Stimulated activated CD8-positive, alpha-beta memory T cell treated with anti-CD3 and anti-CD28 coated beads, Interleukin-12 subunit alpha, Interleukin-12 subunit beta, amount 100 ng/mL, for 24 hours (primary cell): ENCODE results near the gene EIPR1.
"Not testable (repeated sequence)": the region's sequence is repeated elsewhere in the genome, so short reads cannot be mapped to it uniquely, and the experiment has no call there.

Experiments
- DNase-seq: peaks from one replicate; pipeline ENCODE4 v3.0.0-alpha.2; 2020; ENCODE audit errors: extremely low read depth

Gene EIPR1

GRCh38 chr2:3287896-3288295, 89.7 kb downstream of the EIPR1 start:
- no peak for DNase-seq

DNA sequence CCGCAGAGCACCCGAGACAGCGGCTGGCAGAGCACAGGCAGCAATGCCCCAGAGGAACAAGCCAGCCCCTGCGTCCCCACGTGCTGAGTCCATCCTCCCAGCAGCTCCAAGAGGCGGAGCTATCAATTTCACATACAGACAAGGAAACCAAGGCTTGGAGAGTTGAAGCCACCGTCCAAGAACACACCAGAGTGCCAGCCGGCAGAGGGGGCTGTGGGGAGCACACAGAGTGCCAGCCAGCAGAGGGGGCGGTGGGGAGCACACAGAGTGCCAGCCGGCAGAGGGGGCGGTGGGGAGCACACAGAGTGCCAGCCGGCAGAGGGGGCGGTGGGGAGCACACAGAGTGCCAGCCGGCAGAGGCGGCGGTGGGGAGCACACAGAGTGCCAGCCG, 91.0 kb downstream of the EIPR1 start:
- not testable (repeated sequence) for DNase-seq

DNA sequence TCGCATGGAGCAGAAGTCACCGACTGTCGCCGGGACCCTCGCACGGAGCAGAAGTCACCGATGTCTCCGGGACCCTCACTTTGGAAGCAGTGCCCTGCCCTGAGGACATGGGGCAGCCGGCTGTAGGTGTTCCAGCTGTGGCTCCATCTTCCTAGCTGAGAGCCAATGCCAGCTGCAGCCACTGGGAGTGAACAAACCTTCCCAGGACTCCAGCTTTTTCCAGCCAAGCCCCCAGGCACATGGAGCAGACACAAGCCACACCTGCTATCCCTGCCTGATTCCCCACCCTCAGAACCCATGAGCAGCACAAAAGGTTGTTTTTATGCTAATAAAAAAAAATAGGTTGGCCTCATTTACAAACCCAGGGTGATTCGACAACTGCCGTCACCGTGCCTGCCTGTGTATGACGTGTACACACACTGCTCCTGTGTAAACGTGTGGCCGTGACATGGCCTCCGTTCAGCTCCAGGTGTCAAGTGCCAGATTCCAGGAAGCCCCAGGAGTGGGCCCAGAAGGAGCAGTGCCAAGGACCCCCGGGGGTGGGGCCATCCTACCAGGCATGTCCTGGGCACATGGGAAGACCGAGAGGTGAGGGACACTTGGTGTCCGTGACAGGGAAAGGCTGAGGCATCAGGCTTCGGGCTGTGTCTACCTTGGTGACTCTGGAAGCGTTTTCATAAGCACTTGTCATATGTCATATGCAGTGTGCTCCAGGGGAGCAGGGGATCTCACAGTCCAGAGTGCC, 91.5 kb downstream of the EIPR1 start:
- DNase-seq = no peak

- DNase-seq = no peak
Measured at GRCh38 chr2:3284657-3285630, 92.7 kb downstream of the EIPR1 start.

DNA sequence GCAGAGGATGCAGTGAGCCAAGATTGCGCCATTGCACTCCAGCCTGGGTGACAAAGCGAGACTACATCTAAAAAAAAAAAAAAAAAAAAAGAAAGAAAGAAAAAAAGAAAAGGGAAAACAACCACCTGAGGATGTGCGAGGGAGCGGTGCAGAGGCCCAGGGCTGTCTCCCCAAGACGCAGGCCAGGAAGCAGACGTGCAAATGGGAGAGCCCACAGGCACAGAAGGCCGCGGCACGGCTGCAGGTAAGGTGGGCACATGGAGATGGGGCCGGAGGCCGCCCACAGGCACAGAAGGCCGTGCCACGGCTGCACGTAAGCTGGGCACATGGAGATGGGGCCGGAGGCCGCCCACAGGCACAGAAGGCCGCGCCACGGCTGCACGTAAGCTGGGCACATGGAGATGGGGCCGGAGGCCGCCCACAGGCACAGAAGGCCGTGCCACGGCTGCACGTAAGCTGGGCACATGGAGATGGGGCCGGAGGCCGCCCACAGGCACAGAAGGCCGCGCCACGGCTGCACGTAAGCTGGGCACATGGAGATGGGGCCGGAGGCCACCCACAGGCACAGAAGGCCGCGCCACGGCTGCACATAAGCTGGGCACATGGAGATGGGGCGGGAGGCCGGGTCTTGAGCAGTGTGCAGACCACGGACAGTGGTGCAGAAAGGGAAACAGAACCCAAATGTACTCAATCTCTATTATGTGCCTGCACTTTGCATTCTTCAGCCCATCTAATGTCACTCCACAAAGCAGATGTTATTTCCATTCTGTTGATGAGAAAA, 93.6 kb downstream of the EIPR1 start:
- DNase-seq = not testable (repeated sequence)

DNA sequence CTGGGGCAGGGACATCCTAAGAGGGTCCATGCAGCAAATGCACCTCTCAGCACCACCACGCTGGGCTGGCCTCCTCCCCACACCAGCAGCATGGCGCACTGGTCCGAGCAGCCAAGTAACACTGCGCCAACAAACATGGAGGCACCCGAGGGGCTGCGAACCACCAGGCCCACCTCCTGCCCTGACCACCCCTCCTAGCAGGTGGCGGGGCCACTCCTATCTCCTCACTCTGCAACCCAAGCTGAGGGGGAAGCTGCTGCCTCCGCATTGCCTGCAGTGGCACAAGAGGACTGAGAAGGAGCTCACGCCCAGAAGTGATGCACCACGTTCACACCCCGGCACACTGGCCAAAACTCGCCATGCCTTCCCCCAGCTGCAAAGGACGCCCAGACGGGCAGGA, 94.4 kb downstream of the EIPR1 start:
- DNase-seq = no peak

DNA sequence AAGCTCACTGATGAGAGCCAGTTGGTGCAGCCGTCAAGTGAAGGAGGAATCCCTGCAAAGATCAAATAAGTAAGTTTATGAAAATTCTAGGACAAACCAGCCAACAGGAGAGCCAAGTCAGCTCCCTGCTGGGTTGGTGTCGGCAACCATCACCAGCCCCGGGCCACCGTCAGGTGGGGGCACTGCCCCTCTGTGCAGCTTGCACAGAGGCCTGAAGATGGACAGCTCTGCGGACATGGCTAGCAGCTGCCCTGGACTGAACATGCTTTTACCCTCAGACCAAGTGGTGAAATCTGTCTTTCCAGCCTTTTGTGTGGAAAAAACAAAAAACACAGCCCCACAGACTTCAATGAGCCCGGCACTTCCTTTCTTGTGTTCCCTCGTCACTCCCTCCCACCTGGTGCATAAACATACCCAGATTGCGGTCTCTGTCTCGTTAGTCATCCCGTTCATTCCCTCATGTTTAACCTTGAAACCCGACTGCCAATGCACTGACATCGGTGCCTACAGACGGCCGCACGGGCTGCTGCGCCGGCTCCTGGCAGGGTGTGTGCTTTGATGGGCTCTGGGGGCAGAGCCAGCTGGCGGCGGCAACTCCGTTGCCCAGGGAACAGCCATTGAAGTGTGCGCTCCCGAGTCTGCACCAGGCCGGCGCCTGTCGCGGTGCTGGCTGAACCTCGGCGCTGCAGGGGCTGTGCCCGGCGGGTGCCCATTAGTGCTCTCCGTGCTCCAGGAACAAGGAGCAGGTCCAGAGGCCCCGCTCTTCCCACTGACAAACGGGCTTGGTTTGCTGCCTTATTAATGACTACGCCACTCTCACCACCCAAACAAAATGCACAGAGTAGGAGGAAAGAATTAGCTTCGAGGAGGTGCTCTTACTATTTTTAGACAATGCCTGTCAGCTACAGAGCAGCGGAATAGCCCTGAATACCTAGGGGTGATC, 95.3 kb downstream of the EIPR1 start:
- DNase-seq = no peak

DNA sequence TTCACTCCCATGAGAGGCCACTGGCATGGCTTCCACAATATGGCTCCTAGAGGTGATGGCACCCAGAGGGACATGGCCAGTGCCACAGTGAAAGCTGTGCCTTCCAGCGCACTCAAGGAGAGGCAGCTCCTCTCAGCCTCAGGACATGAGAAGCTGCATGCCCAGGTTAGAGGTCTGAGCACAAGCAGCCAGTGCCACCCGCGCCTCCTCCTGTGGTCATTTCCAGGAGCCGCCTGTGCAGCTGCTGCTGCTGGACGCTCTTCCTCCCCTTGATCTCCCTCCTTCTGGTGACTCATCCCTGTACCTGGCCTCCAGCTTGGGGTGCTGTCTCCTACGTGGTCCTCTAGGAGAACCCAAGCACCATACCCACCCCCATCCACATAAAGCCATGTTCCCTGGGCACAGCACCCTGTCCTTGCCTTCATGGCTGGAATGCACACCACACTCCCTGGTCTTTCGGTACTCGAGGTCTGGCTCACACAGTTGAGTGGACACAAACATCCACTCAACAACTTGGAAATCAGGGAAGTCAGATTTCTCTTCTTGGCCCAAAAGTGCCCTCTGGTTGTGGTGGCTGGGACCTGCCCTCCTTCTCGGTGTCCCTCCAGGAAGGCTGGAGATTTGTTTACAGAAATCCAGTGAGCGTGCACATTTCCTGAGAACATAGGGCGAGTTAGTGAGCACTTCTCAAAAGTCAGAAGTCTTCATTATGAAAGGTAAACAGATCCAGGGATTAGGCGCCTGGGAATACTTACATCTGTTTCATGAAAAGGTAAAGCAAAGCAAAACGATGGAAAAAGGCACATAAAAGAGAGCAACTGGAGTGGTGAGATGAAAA, 96.7 kb downstream of the EIPR1 start:
- DNase-seq = no peak

DNA sequence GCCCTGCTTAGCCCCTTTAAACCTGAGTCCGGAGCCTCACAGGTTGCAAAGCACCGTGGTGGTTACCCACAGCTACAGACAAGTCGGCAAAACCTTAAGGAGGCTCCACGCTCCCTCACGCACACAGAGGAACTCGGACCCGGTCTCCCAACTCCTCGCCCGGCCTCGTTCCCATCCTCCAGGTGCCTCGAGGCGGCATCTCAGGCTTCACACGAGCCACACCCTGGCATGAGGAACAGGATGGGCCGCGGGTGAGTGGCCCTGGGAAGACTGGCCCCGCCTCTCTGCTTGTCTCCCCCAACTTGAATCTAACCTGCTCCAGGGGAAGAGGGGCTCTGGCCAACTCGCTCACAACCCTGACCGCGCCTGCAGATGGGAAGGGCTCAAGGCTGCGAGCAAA, 97.4 kb downstream of the EIPR1 start:
- DNase-seq = no peak

- no peak for DNase-seq
Measured at GRCh38 chr2:3279236-3279960, 98.2 kb downstream of the EIPR1 start.

DNA sequence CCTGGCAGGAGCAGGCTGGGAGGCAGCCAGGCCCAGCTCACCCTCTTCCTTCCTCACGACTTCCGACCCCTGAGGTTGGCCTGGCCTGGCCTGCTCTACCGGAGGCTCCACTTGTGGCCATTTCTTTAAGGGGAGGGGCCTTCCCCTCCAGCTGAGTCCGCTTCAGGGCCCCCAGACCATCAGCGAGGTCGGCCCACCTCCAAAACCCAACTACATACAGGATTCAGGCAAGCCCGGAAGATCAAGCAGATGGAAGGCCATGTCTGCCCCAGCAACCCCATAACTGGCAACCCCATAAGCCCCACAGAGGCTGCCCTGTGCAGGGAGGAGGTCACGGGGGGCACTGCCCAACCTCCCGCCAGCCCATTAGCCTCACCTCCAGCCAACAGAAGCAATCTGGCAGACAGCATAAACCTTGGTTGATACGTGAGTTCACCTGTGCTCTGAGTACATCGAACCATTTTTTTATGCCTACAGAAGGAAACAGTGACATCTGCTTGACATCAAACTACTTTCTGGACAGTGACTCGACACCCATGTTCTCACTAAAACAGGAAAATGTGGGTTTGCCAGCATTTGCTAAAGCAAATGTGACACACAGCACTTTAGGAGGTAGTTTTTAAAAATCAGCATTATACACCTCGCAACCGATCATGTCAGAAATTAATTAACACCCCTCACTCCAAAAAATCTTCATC, 98.9 kb downstream of the EIPR1 start:
- no peak for DNase-seq

- no peak for DNase-seq
Measured at GRCh38 chr2:3277748-3278520, 99.7 kb downstream of the EIPR1 start.

- no peak for DNase-seq
Measured at GRCh38 chr2:3277050-3277747, 100.4 kb downstream of the EIPR1 start.

- DNase-seq = no peak
Measured at GRCh38 chr2:3272761-3273160, 104.9 kb downstream of the EIPR1 start.

- DNase-seq = no peak
Measured at GRCh38 chr2:3270095-3270478, 107.5 kb downstream of the EIPR1 start.

- DNase-seq = no peak
Measured at GRCh38 chr2:3269425-3270094, 108.1 kb downstream of the EIPR1 start.

DNA sequence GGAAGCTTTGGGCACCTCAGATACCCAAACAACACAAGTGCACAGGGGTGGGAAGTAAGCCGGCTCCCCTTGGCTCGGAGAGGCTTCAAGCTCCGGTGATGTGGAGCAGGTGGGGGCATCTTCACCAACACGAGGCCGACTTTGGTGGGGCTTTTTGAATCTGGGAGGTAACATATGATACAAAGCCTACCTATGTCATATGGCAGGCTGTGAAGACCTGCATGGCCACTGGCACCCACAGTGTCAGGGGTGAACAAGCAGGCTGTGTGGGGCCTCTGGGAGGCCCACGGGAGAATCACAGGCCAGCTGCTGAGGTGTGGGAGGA, 109.0 kb downstream of the EIPR1 start:
- DNase-seq = no peak
